ENCODE data around the gene PREP.

DNA sequence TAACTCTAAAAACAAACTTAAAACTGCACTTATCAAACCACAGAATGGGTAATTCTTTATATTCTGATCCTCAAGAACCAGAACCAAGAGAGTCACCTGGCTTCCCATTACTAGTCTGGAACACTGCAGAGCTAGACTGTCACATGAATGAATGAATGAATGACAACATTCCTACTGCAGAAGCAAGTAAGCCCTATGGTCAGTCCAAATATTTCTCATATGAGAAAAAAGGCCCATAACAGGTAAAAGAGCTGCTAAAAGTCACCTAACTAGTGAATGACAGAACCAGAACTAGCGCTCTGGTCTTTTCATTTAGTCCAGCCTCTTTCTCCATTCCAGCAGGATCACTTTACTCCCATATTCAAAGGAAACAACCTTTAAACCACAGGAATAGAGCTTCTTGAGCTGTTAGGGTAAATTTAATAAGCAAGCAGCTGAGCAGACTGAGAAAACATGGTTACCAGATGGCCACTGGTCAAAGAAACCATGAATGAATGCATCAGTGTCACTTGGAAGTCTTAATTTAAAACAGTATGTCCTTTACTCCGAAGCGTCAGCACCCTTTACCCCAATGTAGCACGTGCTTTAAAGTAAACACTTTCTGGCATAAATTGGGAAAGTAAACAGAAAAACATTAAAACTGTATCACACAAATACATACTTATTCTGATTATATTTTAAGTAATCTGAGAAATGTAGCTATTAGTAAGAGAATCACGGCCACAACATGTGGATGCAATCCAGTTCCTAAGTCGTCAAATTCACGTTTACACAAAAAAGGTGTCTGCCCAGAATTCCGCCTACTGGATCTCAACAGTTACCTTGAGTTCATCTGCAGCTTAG, 1.4 kb downstream of the PREP start:
- TF ChIP-seq, protein P1, sequence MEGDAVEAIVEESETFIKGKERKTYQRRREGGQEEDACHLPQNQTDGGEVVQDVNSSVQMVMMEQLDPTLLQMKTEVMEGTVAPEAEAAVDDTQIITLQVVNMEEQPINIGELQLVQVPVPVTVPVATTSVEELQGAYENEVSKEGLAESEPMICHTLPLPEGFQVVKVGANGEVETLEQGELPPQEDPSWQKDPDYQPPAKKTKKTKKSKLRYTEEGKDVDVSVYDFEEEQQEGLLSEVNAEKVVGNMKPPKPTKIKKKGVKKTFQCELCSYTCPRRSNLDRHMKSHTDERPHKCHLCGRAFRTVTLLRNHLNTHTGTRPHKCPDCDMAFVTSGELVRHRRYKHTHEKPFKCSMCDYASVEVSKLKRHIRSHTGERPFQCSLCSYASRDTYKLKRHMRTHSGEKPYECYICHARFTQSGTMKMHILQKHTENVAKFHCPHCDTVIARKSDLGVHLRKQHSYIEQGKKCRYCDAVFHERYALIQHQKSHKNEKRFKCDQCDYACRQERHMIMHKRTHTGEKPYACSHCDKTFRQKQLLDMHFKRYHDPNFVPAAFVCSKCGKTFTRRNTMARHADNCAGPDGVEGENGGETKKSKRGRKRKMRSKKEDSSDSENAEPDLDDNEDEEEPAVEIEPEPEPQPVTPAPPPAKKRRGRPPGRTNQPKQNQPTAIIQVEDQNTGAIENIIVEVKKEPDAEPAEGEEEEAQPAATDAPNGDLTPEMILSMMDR (IDR thresholded peaks at IDR 0.05), result no peak
- no peak for TF ChIP-seq POLR2A (IDR thresholded peaks at IDR 0.05)

Measured in testis (tissue), 2 donors.